HG03095 (cell line): ENCODE data around the gene IFNL3.
"Not testable (repeated sequence)": the region's sequence is repeated elsewhere in the genome, so short reads cannot be mapped to it uniquely, and the experiment has no call there.

Experiments
- ATAC-seq: cut with Tn5 transposase; IDR thresholded peaks from one replicate; pipeline ENCODE4 v1.9.1; 2021; ENCODE audit warnings: moderate library complexity; ENCODE audit not compliant: unreplicated experiment

Gene IFNL3

GRCh38 chr19:39253374-39254149, 8.8 kb upstream of the IFNL3 start:
- no peak for ATAC-seq

DNA sequence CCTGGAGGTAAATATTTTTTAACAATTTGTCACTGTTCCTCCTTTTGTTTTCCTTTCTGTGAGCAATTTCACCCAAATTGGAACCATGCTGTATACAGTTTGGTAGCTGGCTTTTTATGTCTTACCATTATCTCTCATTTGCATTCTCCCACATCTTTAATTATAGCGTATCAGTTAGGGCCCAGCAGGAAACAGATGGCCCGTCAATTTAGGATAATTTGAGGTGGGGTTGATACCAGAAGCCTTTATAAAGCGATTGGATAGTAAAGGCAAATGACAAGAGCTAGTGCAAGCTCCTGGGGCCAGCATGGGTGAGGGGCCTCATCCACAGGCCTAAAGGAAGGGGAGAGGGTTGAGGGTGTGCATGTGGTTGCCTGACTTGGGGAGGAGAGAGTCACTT, 7.7 kb upstream of the IFNL3 start:
- no peak for ATAC-seq

DNA sequence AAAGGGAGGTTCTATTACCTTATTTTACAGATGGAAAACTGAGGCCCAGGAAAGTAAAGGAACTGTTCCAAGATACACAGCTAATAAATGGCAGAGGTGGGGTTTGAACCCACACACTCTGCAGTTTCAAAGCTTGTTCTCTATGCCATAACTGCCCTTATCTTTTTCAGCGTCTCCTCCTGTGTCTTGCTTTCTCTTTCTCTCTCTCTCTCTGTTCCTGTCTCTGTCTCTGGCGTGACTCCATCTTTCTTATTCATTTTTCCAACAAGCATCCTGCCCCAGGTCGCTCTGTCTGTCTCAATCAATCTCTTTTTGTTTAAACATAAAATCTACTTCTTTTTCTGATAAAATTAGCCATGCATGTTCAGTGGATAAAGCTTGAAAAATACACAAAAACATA, 7.0 kb upstream of the IFNL3 start:
- no peak for ATAC-seq

GRCh38 chr19:39251081-39251480, 6.3 kb upstream of the IFNL3 start:
- ATAC-seq = no peak

DNA sequence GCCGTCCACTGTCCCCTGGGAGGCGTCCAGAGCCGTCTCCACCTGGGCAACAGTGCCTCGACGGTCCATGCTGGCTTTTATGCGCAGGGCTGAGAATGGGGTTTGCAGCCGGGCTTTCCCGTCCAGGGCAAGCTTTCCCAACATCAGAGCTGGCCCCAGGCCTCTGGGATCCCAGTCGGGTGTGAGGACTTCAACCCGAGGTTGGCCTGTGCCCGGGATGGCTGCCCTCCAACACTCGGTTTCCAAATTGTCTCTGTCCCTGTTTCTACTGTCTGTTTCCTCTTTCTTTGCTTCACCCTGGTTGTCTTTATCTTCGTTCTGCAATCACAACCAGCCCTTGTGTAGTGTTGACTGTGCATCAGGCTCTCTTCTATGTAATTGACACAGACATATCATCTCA, 4.0 kb upstream of the IFNL3 start, which contains the start of gene IFNL4:
IFNL4 (minus strand) TSS at position 51 of the 400 bp plus-strand sequence.
- no peak for ATAC-seq

- ATAC-seq = no peak
Measured at GRCh38 chr19:39247701-39248664, 3.2 kb upstream of the IFNL3 start.

- no peak for ATAC-seq
Measured at GRCh38 chr19:39246951-39247669, 2.3 kb upstream of the IFNL3 start.

- not testable (repeated sequence) for ATAC-seq
Measured at GRCh38 chr19:39245166-39245565, 360 bp upstream of the IFNL3 start.

DNA sequence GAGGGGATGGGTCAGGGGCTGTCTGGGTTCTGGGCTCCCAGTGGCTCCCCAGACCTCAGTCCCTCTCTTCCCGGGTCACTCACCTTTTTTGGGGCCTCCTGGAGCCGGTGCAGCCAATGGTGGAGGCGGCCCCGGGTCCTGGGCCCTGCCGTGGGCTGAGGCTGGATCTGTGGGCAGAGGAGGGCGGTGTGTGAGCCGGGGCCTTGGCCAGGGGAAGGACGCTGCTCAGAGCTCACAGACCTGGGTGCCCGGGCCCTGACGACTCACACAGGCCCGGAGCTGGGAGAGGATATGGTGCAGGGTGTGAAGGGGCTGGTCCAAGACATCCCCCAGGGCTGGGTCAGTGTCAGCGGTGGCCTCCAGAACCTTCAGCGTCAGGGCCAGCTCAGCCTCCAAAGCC, 1.1 kb downstream of the IFNL3 start:
- not testable (repeated sequence) for ATAC-seq

GRCh38 chr19:39240421-39240820, 4.4 kb downstream of the IFNL3 start:
- ATAC-seq = no peak

DNA sequence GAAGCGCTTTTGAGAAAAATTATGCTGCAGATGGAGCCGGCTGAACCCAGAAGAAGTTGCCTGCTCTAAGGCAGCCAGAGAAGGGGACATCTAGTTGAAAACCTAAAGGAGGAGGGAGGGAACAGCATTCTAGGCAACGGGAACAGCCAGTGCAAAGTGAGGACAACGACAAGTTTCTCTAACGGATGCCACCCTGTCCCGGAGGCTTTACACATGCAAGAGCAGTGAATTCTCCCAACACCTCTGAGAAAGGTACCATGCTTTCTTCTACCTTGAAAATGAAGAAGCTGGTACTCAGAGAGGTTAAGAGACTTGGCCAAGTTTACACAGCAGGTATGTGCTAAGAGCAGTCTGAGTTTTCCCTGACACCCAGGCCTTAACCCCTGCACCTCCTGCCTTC, 5.9 kb downstream of the IFNL3 start:
- ATAC-seq = no peak

GRCh38 chr19:39238209-39238608, 6.6 kb downstream of the IFNL3 start:
- ATAC-seq = no peak

DNA sequence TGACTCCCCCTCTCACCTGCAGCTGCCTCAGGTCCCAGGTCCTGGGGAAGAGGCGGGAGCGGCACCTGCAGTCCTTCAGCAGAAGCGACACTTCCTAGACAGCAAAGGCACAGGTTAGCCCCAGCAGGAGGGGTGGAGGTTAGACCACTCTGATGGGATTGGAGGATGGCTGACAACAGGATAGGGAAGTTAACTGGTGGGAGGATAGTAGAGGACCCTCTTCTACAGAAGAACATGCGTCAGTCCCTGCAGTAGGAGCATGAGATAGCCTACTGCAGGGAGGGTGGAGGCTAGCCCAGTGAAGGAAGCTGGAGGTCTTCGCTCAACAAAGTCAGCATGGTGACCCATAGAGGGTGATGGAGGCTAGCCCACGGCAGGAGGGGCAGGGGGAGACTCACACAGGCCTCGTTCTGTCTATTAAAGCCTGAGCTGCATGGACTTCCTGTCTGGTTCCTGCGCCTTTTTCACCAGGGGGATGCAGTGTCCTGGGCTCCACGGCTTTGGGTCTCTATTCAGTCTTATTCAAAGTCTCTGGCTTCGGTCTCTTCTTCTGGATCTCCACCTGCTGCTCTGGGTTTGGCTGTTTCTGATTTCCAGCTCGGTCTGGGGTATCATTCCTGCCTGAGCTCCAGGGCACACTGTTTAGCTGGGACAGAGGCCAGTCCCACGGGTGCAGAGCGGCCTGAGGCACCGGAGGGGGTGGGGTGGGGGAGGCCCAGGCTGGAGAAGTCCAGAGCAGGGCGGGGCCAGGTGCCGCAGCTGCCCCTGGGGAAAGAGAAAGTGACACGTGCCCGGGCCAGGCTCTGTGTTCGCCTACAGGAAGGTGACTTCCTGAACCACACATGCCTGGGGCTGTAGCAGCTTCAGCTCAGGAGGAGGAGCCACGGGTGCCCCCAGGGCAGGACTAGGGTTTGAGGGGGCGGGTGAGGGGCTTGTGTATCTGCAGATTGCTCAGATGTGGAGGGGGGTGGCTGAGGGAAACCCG, 7.3 kb downstream of the IFNL3 start:
- ATAC-seq = peak; percentile 88

- ATAC-seq = no peak
Measured at GRCh38 chr19:39236527-39236926, 8.3 kb downstream of the IFNL3 start.

DNA sequence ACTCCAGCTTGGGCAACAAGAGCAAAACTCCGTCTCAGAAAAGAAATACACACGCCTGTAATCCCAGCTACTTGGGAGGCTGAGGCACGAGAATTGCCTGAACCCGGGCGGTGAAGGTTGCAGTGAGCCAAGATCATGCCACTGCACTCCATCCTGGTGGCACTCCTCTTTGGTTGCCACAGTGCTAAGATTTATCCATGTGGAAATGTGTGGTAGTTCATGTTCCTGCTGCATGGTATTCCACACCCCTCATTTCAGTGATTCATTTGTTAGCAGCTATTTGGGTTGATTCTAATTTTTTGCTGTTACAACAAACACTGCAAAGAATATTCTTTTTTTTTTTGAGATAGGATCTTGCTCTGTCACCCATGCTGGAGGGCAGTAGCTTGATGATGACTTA, 12.1 kb downstream of the IFNL3 start:
- no peak for ATAC-seq

GRCh38 chr19:39230096-39230764, 14.6 kb downstream of the IFNL3 start:
- ATAC-seq = no peak

- no peak for ATAC-seq
Measured at GRCh38 chr19:39224910-39225309, 19.9 kb downstream of the IFNL3 start.

DNA sequence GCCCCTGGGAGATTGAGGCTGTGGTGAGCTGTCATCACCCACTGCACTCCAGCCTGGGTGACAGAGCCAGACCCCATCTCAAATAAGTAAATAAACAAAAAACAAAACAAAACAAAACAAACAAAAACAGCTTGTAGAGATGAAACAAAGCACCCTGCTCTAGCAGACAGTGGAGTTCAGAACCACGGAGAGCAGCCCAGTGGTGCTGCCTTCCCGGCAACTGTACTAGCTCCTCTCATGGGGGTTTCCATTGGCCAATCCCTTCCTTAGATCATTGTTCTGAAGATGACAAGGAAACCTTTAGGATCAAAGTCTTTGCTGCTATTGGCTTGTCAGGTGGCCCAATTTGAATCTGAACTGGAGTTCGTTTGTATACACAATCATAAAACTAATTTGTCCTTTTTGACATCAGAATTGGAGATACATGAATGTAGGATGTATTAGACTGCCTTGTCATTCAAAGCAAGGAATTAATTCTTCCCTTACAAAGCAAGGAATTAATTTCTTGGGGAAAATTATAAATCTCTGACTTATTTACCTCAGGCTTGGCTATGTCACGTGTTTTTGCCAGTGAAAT, 21.0 kb downstream of the IFNL3 start:
- no peak for ATAC-seq

- not testable (repeated sequence) for ATAC-seq
Measured at GRCh38 chr19:39219108-39219507, 25.7 kb downstream of the IFNL3 start.
